GM19099 (cell line): ENCODE results near the gene ECE1.

Source experiments
- POLR2A ChIP-seq: IDR thresholded peaks from 3 replicates; pipeline ENCODE4 v1.6.1; 2011; ENCODE audit warnings: low read depth; ENCODE audit not compliant: insufficient read length; ENCODE audit errors: extremely low read depth

The ECE1 gene

GRCh38 chr1:21318057-21318713, 27.9 kb upstream of the ECE1 start:
- TF ChIP-seq POLR2A = no peak

GRCh38 chr1:21317690-21318043, 27.4 kb upstream of the ECE1 start:
- no peak for TF ChIP-seq POLR2A

DNA sequence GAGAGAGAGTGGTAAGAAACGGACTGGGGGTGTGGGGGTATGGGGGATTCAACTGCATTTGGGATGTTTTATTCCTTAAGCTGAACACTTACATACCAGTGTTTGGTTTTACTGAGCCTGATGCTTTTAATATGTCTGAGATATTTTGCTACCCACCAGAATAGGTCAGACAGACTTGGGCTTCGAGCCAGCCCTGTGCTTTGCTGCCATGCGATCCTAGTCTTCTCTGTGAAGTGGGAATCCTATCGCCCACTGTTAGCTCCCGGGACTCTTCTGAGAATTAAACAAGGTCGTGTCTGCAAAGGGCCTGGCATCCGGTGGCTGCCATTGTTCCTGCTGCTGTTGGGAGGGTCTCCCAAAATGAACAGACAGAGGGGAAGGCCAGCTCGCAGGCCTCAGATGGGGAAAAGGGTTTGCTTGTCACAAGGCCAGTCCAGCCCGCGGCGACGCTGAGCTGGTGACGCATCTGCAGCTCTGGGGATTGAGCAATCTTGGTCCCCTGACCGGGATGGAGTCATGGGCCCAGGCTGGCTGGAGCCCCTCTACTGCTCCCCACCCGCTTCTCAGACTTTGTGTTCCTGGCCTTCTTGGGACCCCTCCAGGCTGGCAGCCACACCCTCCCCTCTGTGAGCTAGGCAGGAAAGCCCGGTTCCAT, 26.9 kb upstream of the ECE1 start:
- no peak for TF ChIP-seq POLR2A

DNA sequence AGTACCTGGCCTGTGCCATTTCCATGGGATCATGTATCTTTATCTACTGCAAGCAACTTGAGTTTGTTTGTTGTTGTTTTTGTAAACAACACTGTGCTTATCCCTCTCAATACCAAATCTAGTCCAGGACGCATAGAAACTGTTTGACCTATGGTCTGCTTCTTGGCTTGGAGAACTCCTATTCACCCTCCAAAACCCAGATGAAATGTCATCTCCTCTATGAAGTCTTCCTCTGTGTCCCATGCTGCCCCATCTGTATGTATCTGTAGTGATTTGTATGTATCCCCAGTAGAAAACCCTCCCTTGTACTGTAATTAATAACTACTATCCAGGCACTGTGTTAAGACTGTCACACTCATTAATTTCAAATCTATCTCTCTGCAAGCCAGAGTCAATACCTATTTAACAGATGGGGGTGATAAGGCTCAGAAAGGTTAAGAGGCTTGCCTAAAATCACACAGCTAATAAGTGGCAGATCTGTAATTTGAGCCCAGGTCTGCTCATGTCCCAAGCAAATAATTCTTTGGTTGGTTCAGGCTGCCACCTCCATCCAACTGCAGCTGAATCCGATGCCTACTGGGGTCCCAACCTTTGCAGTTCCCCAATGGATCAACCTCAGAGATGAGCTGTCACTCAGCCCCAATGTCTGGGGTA, 24.6 kb upstream of the ECE1 start:
- TF ChIP-seq POLR2A = no peak

- TF ChIP-seq POLR2A = no peak
Measured at GRCh38 chr1:21313886-21314721, 23.8 kb upstream of the ECE1 start.

GRCh38 chr1:21313203-21313885, 23.1 kb upstream of the ECE1 start:
- no peak for TF ChIP-seq POLR2A

GRCh38 chr1:21312407-21312992, 22.2 kb upstream of the ECE1 start:
- TF ChIP-seq POLR2A = no peak

DNA sequence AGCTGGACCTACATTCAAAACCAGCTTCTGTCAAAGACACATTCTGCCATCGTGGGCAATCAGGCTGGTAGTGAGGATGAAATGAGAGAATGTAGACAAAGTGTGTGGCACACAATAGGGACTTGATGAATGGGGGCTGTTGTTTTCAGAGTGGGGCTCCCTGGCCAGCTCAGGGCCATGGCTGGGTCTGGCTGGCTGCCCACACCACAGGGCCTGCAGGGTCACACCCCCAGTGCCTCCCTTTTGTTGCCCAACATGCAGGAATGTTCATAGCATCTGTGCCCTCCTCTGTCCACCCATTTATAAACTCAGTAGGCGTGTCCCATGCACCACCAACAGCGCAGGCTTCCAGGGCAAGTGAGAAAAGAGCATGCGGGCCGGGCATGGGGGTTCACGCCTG, 20.8 kb upstream of the ECE1 start:
- TF ChIP-seq POLR2A = no peak

GRCh38 chr1:21308847-21309652, 18.8 kb upstream of the ECE1 start:
- no peak for TF ChIP-seq POLR2A

GRCh38 chr1:21308330-21308729, 18.1 kb upstream of the ECE1 start:
- TF ChIP-seq POLR2A = no peak

GRCh38 chr1:21307663-21308305, 17.5 kb upstream of the ECE1 start:
- TF ChIP-seq POLR2A = no peak

DNA sequence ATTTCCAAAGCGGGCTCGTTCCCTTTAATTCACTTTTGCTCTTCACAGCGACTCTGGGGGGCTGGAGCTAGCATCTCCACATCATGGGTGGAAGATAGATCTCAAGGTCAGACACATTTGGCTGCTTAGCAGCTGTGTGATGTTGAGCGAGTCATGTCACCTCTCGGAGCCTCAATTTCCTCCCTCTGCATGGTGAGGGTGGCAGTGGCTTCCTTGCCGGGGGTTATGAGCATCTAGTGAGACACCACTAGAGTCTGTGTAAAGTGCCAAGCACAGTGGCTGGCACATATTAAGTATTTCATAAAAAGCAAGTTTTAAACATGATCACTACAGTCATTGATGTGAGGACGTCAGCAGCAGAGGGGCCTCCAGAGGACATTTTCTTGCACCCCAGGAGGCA, 16.9 kb upstream of the ECE1 start:
- TF ChIP-seq POLR2A = no peak

GRCh38 chr1:21305900-21306189, 15.6 kb upstream of the ECE1 start:
- TF ChIP-seq POLR2A = no peak
